GM12872 (cell line): ENCODE data around the gene SHISA2.

Experiments used
- TF ChIP-seq, protein P1 (sequence below): IDR thresholded peaks from 3 replicates; pipeline ENCODE4 v1.5.1; 2011; ENCODE audit warnings: low read depth, mild to moderate bottlenecking, low read length, moderate library complexity; ENCODE audit not compliant: insufficient read depth

Gene SHISA2

GRCh38 chr13:26062853-26063444, 11.1 kb upstream of the SHISA2 start:
- TF ChIP-seq, protein P1, sequence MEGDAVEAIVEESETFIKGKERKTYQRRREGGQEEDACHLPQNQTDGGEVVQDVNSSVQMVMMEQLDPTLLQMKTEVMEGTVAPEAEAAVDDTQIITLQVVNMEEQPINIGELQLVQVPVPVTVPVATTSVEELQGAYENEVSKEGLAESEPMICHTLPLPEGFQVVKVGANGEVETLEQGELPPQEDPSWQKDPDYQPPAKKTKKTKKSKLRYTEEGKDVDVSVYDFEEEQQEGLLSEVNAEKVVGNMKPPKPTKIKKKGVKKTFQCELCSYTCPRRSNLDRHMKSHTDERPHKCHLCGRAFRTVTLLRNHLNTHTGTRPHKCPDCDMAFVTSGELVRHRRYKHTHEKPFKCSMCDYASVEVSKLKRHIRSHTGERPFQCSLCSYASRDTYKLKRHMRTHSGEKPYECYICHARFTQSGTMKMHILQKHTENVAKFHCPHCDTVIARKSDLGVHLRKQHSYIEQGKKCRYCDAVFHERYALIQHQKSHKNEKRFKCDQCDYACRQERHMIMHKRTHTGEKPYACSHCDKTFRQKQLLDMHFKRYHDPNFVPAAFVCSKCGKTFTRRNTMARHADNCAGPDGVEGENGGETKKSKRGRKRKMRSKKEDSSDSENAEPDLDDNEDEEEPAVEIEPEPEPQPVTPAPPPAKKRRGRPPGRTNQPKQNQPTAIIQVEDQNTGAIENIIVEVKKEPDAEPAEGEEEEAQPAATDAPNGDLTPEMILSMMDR, result peak; percentile 58

GRCh38 chr13:26061947-26062346, 10.1 kb upstream of the SHISA2 start:
- TF ChIP-seq, protein P1, result no peak

DNA sequence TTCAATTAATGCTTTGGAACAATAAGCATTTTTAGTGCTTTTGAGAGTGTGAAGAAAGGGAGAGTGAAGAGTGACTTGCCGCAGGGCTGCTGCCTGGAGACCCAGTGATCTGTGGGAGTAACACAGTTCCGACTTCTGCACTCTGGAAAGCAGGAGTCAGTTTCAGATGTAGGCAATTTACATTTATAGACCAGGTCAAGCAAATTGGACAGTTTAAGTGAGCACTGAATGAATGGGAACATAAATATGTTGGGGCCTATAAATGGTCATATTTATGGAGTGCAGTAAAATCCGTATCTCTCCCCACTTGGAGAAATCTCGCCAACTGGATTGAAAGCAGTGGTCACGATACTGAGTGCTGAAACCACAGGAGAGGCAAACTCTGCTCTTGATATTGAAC, 9.4 kb upstream of the SHISA2 start:
- TF ChIP-seq, protein P1, result no peak

DNA sequence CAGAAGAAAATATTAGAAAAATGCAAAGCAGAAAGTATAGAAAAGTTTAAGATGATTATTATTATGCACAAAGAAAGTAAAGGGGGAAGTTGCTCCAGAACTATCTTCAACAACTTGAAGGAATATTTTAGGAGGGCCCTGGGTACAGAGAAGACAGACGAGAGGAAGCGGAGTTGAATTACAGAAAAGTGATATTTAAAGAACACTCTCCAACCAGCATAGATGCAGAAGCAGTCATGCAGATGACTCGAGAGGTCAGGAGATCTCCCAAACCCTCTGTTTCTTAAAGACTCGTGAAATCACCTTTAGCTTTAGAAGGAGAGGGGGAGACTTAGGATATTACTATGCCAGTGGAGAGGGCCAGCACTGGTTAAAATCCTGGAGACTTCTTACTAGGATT, 8.5 kb upstream of the SHISA2 start:
- TF ChIP-seq, protein P1, result no peak

DNA sequence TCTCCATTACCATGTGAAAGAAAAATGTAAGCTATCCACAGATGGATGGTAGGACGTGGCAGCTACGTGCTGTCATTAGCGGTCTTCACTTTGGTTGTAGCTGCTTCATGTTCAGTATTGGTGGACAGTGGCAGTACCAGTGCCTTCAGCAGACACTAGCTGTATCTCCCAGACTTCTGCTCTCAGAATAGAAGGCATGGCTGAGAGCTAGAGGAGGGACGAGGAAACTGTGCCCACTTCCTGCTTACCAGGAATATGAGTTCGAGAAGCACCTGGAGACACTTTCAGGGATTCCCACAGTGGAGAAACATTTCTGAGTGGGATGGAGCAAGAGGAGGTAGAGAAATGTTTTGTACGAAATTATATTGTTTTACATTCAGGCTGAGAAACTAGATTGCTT, 6.9 kb upstream of the SHISA2 start:
- TF ChIP-seq, protein P1, result no peak

GRCh38 chr13:26054896-26055295, 3.1 kb upstream of the SHISA2 start:
- TF ChIP-seq, protein P1, result no peak

DNA sequence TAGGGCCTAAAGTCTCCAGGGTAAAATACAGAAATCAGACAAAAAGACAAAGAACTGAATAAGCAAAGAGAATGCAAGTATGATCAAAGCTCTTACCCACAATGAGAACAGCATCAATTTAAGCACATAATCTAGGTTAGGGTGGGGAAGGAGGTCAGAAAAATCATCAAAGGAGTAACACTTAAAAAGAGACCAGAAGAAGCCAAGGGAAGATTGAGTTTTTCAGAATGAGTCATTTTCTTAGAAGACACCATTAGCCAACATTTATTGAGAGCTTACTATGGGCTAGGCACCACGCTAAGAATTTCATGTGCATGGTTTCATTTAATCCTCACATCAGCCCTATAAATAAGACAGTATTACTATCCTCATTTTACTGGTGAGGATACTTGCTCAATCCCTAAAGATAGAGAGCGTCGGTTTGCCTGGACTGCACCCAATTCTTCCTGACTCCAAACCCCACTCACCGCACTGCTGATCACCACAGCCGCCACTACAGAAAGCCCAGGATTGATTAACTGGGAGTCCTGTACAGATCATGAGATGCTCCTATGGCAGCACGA, 1.7 kb upstream of the SHISA2 start:
- TF ChIP-seq, protein P1, result no peak
